ENCODE results near the gene NKIRAS1. TPM values are rescaled to one million over a fixed set of nuclear protein-coding genes. Genes with fewer than 3 reads are reported as not detected.
"Not testable (repeated sequence)": the region's sequence is repeated elsewhere in the genome, so short reads cannot be mapped to it uniquely, and the experiment has no call there.

NKIRAS1 gene
- total RNA-seq, 1 donor from 2014 or later, result 7.1 TPM

GRCh38 chr3:23874359-23875112 is 42.3 kb downstream of the NKIRAS1 start:
- no peak for DNase-seq (ENCODE audit: low read depth)
- no peak for TF ChIP-seq CTCF (IDR thresholded peaks at IDR 0.05; ENCODE audit: insufficient read depth, low read length, poor library complexity, severe bottlenecking)
- no peaks in the 10 kb centered on the region for H3K36me3 ChIP-seq (ENCODE audit: control insufficient read depth, insufficient read depth, low read length)
- H3K27me3 ChIP-seq (ENCODE audit: control insufficient read depth, insufficient read depth, low read length), result no peaks in the 10 kb centered on the region
- no peak overlapping the region for H3K4me3 ChIP-seq (ENCODE audit: low read depth, low read length)

GRCh38 chr3:23873941-23874340 is 42.8 kb downstream of the NKIRAS1 start:
- Histone ChIP-seq H3K27me3 (ENCODE audit: control insufficient read depth, insufficient read depth, low read length) (no peaks in the 10 kb centered on the region), H3K36me3 (ENCODE audit: control insufficient read depth, insufficient read depth, low read length) (no peaks in the 10 kb centered on the region), H3K4me3 (ENCODE audit: low read depth, low read length) (no peak overlapping the region)
- DNase-seq (ENCODE audit: low read depth), result no peak
- TF ChIP-seq CTCF (IDR thresholded peaks at IDR 0.05; ENCODE audit: insufficient read depth, low read length, poor library complexity, severe bottlenecking), result no peak

- TF ChIP-seq CTCF (IDR thresholded peaks at IDR 0.05; ENCODE audit: insufficient read depth, low read length, poor library complexity, severe bottlenecking), result no peak
These were observed 44.5 kb downstream of the NKIRAS1 start for GRCh38 chr3:23872330-23872729.

GRCh38 chr3:23871361-23871760 is 45.4 kb downstream of the NKIRAS1 start:
- H3K36me3 ChIP-seq (ENCODE audit: control insufficient read depth, insufficient read depth, low read length); H3K27me3 ChIP-seq (ENCODE audit: control insufficient read depth, insufficient read depth, low read length); H3K4me3 ChIP-seq (ENCODE audit: low read depth, low read length); DNase-seq (ENCODE audit: low read depth): not testable (repeated sequence)

More at GRCh38 chr3:23872330-23872729, 44.5 kb downstream of the NKIRAS1 start:
- Histone ChIP-seq H3K36me3 (ENCODE audit: control insufficient read depth, insufficient read depth, low read length) (no peaks in the 10 kb centered on the region), H3K4me3 (ENCODE audit: low read depth, low read length) (no peak overlapping the region), H3K27me3 (ENCODE audit: control insufficient read depth, insufficient read depth, low read length) (no peaks in the 10 kb centered on the region)
- no peak for DNase-seq (ENCODE audit: low read depth)

GRCh38 chr3:23870663-23871043 is 46.1 kb downstream of the NKIRAS1 start:
- not testable (repeated sequence) for H3K27me3 ChIP-seq (ENCODE audit: control insufficient read depth, insufficient read depth, low read length); DNase-seq (ENCODE audit: low read depth); H3K36me3 ChIP-seq (ENCODE audit: control insufficient read depth, insufficient read depth, low read length); H3K4me3 ChIP-seq (ENCODE audit: low read depth, low read length)

GRCh38 chr3:23869977-23870662 is 46.7 kb downstream of the NKIRAS1 start:
- TF ChIP-seq CTCF (IDR thresholded peaks at IDR 0.05; ENCODE audit: insufficient read depth, low read length, poor library complexity, severe bottlenecking), result no peak
- Histone ChIP-seq H3K4me3 (ENCODE audit: low read depth, low read length) (no peak overlapping the region), H3K36me3 (ENCODE audit: control insufficient read depth, insufficient read depth, low read length) (no peaks in the 10 kb centered on the region), H3K27me3 (ENCODE audit: control insufficient read depth, insufficient read depth, low read length) (no peaks in the 10 kb centered on the region)
- DNase-seq (ENCODE audit: low read depth), result no peak

Measured in kidney epithelial cell (primary cell).